AG09309 (cell line): Measurements from ENCODE around the gene CYBC1.

Experiments
- DNase-seq: peaks from one replicate; pipeline ENCODE4 v3.0.0-alpha.2; 2010; ENCODE audit warnings: low read depth
- H3K4me3 ChIP-seq: 2 replicates; pipeline ENCODE4 v1.5.1; 2011; ENCODE audit warnings: mild to moderate bottlenecking, low read depth, low read length, moderate library complexity; ENCODE audit not compliant: control insufficient read depth
- CTCF ChIP-seq: IDR thresholded peaks from 2 replicates; pipeline ENCODE4 v1.5.1; 2011; ENCODE audit warnings: mild to moderate bottlenecking, low read depth, low read length, inconsistent platforms; ENCODE audit not compliant: insufficient read depth, control insufficient read depth; ENCODE audit errors: missing control alignments

Gene CYBC1

GRCh38 chr17:82435601-82436583 lies 14.7 kb downstream of the CYBC1 start:
- DNase-seq: no peak
- no peak for TF ChIP-seq CTCF
- no peak overlapping the region for H3K4me3 ChIP-seq

GRCh38 chr17:82435103-82435502 lies 15.4 kb downstream of the CYBC1 start:
- DNase-seq: no peak
- no peak overlapping the region for H3K4me3 ChIP-seq
- no peak for TF ChIP-seq CTCF

GRCh38 chr17:82434216-82434565 lies 16.4 kb downstream of the CYBC1 start:
- no peak for TF ChIP-seq CTCF
- no peak for DNase-seq
- H3K4me3 ChIP-seq: no peak overlapping the region

GRCh38 chr17:82433560-82434215 lies 16.9 kb downstream of the CYBC1 start:
- H3K4me3 ChIP-seq: no peak overlapping the region
- no peak for DNase-seq
- TF ChIP-seq CTCF: no peak

GRCh38 chr17:82432017-82432416 lies 18.5 kb downstream of the CYBC1 start:
- DNase-seq: no peak
- no peak for TF ChIP-seq CTCF
- no peak overlapping the region for H3K4me3 ChIP-seq

GRCh38 chr17:82429824-82430223 lies 20.7 kb downstream of the CYBC1 start:
- DNase-seq: no peak
- TF ChIP-seq CTCF: no peak
- no peak overlapping the region for H3K4me3 ChIP-seq
